HEK293 (cell line): ENCODE results near the gene ZMYM4.

Experiments used
- CTCF ChIA-PET: fragments of 350-600 bp; formaldehyde crosslinking; extraction: SDS; loops from one replicate; lab custom pipeline; 2021; ENCODE audit warnings: antibody characterized with exemption; lab: Yijun Ruan, JAX
- POLR2A ChIA-PET: fragments of 300-600 bp; formaldehyde crosslinking; extraction: SDS; loops from one replicate; lab custom pipeline; 2020; ENCODE audit warnings: antibody characterized with exemption, inconsistent platforms; lab: Yijun Ruan, JAX
- H3K27ac ChIP-seq: fragments of 200-500 bp; sonication (Bioruptor generic); 2 replicates; pipeline ENCODE4 v1.5.1; 2014; ENCODE audit warnings: low read depth, low read length, control low read depth, inconsistent platforms; ENCODE audit errors: extremely low read depth
- H3K36me3 ChIP-seq, 2 experiments: fragments of 200-500 bp in 1 of 2; sonication (Bioruptor generic) in 1 of 2; 1 replicate in 1 of 2; 2 replicates in 1 of 2; pipeline ENCODE4 v1.5.1; 2014 to 2017; ENCODE audit warnings: inconsistent platforms in 2 of 2, low read length in 2 of 2; ENCODE audit not compliant: control insufficient read depth in 2 of 2, insufficient read depth in 1 of 2
- H3K4me1 ChIP-seq: fragments of 200-500 bp; sonication (Bioruptor generic); 2 replicates; pipeline ENCODE4 v1.5.1; 2014; ENCODE audit warnings: mild to moderate bottlenecking, low read length, inconsistent platforms; ENCODE audit not compliant: control insufficient read depth, insufficient read depth
- H3K4me3 ChIP-seq: 2 replicates; pipeline ENCODE4 v1.5.1; 2011; ENCODE audit warnings: low read depth, mild to moderate bottlenecking, control low read depth, low read length, moderate library complexity
- H3K9me3 ChIP-seq: fragments of 200-500 bp; sonication (Bioruptor generic); 2 replicates; pipeline ENCODE4 v1.5.1; 2014; ENCODE audit warnings: low read depth, low read length, inconsistent platforms; ENCODE audit not compliant: control insufficient read depth, insufficient read depth
- GLI2 ChIP-seq: fragments of 450-650 bp; formaldehyde crosslinking; IDR thresholded peaks from 2 replicates; pipeline ENCODE4; 2017; ENCODE audit warnings: missing biosample characterization, missing genetic modification characterization, low read depth, borderline replicate concordance
- KLF8 ChIP-seq: fragments of 450-650 bp; formaldehyde crosslinking; IDR thresholded peaks from 2 replicates; pipeline ENCODE4 v1.5.1; 2016; ENCODE audit warnings: missing biosample characterization, missing genetic modification characterization
- PRDM1 ChIP-seq: fragments of 450-650 bp; formaldehyde crosslinking; IDR thresholded peaks from 2 replicates; pipeline ENCODE4; 2016; ENCODE audit warnings: missing biosample characterization, missing genetic modification characterization
- REST ChIP-seq: fragments of 450-650 bp; formaldehyde crosslinking; IDR thresholded peaks from 2 replicates; pipeline ENCODE4 v1.5.1; 2016; ENCODE audit warnings: missing biosample characterization, missing genetic modification characterization
- WT1 ChIP-seq: fragments of 450-650 bp; formaldehyde crosslinking; IDR thresholded peaks from 2 replicates; pipeline ENCODE4 v1.5.1; 2016; ENCODE audit warnings: missing biosample characterization, missing genetic modification characterization
- YY1 ChIP-seq: fragments of 450-650 bp; formaldehyde crosslinking; IDR thresholded peaks from 2 replicates; pipeline ENCODE4 v1.5.1; 2018; ENCODE audit warnings: missing biosample characterization, missing genetic modification characterization
- ZBTB1 ChIP-seq: fragments of 450-650 bp; formaldehyde crosslinking; IDR thresholded peaks from 2 replicates; pipeline ENCODE4 v1.5.1; 2016; ENCODE audit warnings: missing biosample characterization, missing genetic modification characterization
- ZBTB49 ChIP-seq: fragments of 450-650 bp; formaldehyde crosslinking; IDR thresholded peaks from 2 replicates; pipeline ENCODE4 v1.5.1; 2016; ENCODE audit warnings: missing biosample characterization, missing genetic modification characterization, low read depth
- ZBTB8A ChIP-seq: fragments of 450-650 bp; formaldehyde crosslinking; IDR thresholded peaks from 2 replicates; pipeline ENCODE4 v1.5.1; 2016; ENCODE audit warnings: missing biosample characterization, missing genetic modification characterization
- ZNF24 ChIP-seq: fragments of 450-650 bp; formaldehyde crosslinking; IDR thresholded peaks from 2 replicates; pipeline ENCODE4 v1.5.1; 2016; ENCODE audit warnings: missing biosample characterization, missing genetic modification characterization
- ZNF521 ChIP-seq: fragments of 450-650 bp; formaldehyde crosslinking; IDR thresholded peaks from 2 replicates; pipeline ENCODE4 v1.5.1; 2017; ENCODE audit warnings: missing biosample characterization, mild to moderate bottlenecking, missing genetic modification characterization
- ZNF654 ChIP-seq: fragments of 450-650 bp; formaldehyde crosslinking; IDR thresholded peaks from 2 replicates; pipeline ENCODE4 v1.5.1; 2016; ENCODE audit warnings: low read depth, missing biosample characterization, missing genetic modification characterization
- ZSCAN23 ChIP-seq: fragments of 450-650 bp; formaldehyde crosslinking; IDR thresholded peaks from 2 replicates; pipeline ENCODE4 v1.5.1; 2016; ENCODE audit warnings: missing biosample characterization, missing genetic modification characterization
- TF ChIP-seq, protein P1 (sequence below): fragments of 450-650 bp; formaldehyde crosslinking; IDR thresholded peaks from 2 replicates; pipeline ENCODE4 v1.5.1; 2016; ENCODE audit warnings: missing biosample characterization, missing genetic modification characterization, borderline replicate concordance

The ZMYM4 gene

GRCh38 chr1:35324486-35324885 lies 56.0 kb downstream of the ZMYM4 start (continued):
- TF ChIP-seq, protein P1, sequence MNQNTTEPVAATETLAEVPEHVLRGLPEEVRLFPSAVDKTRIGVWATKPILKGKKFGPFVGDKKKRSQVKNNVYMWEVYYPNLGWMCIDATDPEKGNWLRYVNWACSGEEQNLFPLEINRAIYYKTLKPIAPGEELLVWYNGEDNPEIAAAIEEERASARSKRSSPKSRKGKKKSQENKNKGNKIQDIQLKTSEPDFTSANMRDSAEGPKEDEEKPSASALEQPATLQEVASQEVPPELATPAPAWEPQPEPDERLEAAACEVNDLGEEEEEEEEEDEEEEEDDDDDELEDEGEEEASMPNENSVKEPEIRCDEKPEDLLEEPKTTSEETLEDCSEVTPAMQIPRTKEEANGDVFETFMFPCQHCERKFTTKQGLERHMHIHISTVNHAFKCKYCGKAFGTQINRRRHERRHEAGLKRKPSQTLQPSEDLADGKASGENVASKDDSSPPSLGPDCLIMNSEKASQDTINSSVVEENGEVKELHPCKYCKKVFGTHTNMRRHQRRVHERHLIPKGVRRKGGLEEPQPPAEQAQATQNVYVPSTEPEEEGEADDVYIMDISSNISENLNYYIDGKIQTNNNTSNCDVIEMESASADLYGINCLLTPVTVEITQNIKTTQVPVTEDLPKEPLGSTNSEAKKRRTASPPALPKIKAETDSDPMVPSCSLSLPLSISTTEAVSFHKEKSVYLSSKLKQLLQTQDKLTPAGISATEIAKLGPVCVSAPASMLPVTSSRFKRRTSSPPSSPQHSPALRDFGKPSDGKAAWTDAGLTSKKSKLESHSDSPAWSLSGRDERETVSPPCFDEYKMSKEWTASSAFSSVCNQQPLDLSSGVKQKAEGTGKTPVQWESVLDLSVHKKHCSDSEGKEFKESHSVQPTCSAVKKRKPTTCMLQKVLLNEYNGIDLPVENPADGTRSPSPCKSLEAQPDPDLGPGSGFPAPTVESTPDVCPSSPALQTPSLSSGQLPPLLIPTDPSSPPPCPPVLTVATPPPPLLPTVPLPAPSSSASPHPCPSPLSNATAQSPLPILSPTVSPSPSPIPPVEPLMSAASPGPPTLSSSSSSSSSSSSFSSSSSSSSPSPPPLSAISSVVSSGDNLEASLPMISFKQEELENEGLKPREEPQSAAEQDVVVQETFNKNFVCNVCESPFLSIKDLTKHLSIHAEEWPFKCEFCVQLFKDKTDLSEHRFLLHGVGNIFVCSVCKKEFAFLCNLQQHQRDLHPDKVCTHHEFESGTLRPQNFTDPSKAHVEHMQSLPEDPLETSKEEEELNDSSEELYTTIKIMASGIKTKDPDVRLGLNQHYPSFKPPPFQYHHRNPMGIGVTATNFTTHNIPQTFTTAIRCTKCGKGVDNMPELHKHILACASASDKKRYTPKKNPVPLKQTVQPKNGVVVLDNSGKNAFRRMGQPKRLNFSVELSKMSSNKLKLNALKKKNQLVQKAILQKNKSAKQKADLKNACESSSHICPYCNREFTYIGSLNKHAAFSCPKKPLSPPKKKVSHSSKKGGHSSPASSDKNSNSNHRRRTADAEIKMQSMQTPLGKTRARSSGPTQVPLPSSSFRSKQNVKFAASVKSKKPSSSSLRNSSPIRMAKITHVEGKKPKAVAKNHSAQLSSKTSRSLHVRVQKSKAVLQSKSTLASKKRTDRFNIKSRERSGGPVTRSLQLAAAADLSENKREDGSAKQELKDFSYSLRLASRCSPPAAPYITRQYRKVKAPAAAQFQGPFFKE, result no peak
- no peak for TF ChIP-seq ZNF654 (tag by site-specific recombination)
- TF ChIP-seq PRDM1, result no peak

DNA sequence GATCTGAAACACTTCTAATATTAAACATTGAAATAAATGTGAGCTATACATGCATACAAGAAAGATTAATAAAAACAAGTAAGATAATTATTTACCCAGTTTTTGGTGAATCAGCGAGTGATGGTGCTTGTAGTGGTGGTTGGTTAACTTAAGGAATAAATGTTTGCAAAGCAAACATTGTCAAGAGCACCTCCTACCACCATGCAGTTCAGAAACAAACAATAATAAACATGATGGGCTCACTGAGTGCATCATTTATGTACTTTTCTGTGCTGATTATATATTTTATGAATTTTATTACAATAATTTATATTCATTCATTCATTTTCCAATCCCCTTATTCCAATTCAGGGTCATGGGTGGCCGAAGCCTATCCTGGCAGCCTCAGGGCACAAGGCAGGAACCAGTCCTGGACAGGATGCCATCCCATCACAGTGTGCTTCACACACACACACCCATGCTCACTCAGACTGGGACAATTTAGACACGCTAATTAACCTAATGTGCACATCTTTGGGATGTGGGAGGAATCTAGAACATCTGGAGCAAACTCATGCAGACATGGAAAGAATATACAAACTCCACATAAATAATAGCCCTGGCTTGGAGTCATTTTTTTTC lies 57.8 kb downstream of the ZMYM4 start:
- TF ChIP-seq ZBTB49 (tag by site-specific recombination) (no peak), YY1 (tag by site-specific recombination) (no peak), ZBTB8A (tag by site-specific recombination) (no peak), WT1 (tag by site-specific recombination) (no peak), ZNF521 (tag by site-specific recombination) (no peak), ZNF24 (tag by site-specific recombination) (no peak), KLF8 (tag by site-specific recombination) (no peak), ZBTB1 (tag by site-specific recombination) (no peak), REST (tag by site-specific recombination) (no peak), ZSCAN23 (no peak), GLI2 (tag by site-specific recombination) (no peak)
- TF ChIP-seq, all 188 proteins: peak for 0
- POLR2A ChIA-PET, result no interaction called here

More for the DNA sequence above, 57.8 kb downstream of the ZMYM4 start:
- H3K36me3 ChIP-seq, result peaks cover 7 to 26% of the 10 kb centered on the region in 2 experiments; a peak in 2 of 3 replicates
- no peak overlapping the region for H3K27ac ChIP-seq
- no peak overlapping the region for H3K4me3 ChIP-seq
- H3K4me1 ChIP-seq, result peaks cover 5% of the 10 kb centered on the region; the same call in 1 of the 2 replicates
- H3K9me3 ChIP-seq, result no peaks in the 10 kb centered on the region
- CTCF ChIA-PET, result interaction anchor here (0.6 kb wide), 2 partner anchors 46 to 247 kb away, joined by 3 read pairs; no protein-coding TSS in a partner anchor
